Activated naive CD8-positive, alpha-beta T cell treated with anti-CD3 and anti-CD28 coated beads, Interleukin-2, amount 10 ng/mL, durations not matched to agents 7 days and 5 days (primary cell): ENCODE data around the gene POLD1. TPM values are rescaled to one million over a fixed set of nuclear protein-coding genes. Genes with fewer than 3 reads are reported as not detected.

Experiments used
- ATAC-seq: fragments of 150-1000 bp; cut with Tn5 transposase; one replicate; pipeline ENCODE4 v1.10.0; 2021; ENCODE audit warnings: low read depth, moderate library complexity
- POLR2A ChIA-PET: fragments of 350-600 bp; sonication (Branson Sonifier 250); formaldehyde crosslinking; loops from one replicate; lab custom pipeline; 2021; ENCODE audit warnings: antibody characterized with exemption; lab: Charles Lee
- DNase-seq: peaks from one replicate; pipeline ENCODE4 v3.0.0; 2021
- H3K27ac Mint-ChIP-seq: one replicate; pipeline ENCODE4 v1.8.0; 2022; ENCODE audit warnings: mild to moderate bottlenecking, mixed read lengths
- H3K27me3 Mint-ChIP-seq: one replicate; pipeline ENCODE4 v1.8.0; 2022; ENCODE audit warnings: mild to moderate bottlenecking, moderate library complexity, mixed read lengths
- H3K36me3 Mint-ChIP-seq: one replicate; pipeline ENCODE4 v1.8.0; 2021; ENCODE audit warnings: mild to moderate bottlenecking, mixed read lengths
- H3K4me1 Mint-ChIP-seq: one replicate; pipeline ENCODE4 v1.8.0; 2021; ENCODE audit warnings: mixed read lengths
- H3K4me3 Mint-ChIP-seq: one replicate; pipeline ENCODE4 v1.8.0; 2022; ENCODE audit warnings: mild to moderate bottlenecking, moderate library complexity, mixed read lengths
- H3K9me3 Mint-ChIP-seq: one replicate; pipeline ENCODE4 v1.8.0; 2021; ENCODE audit warnings: mixed read lengths
- total RNA-seq, 2 experiments: library from RNA; stranded (reverse); gene quantifications; one replicate each; pipeline ENCODE4 v1.2.3, GENCODE V29; 2021

The POLD1 gene
- total RNA-seq, 2 experiments from 2014 or later: 131 to 143 TPM

- Mint-ChIP-seq H3K27ac (no peak overlapping the region), H3K27me3 (peaks cover 2% of the 10 kb centered on the region), H3K36me3 (no peaks in the 10 kb centered on the region), H3K9me3 (peaks cover 5% of the 10 kb centered on the region), H3K4me1 (no peaks in the 10 kb centered on the region), H3K4me3 (no peak overlapping the region)
- ATAC-seq (no peak), DNase-seq (no peak)
- POLR2A ChIA-PET: no interaction called here
These were observed 66.4 kb downstream of the POLD1 start for GRCh38 chr19:50450369-50451222.

- Mint-ChIP-seq H3K9me3 (peaks cover 5% of the 10 kb centered on the region), H3K4me3 (no peak overlapping the region), H3K27me3 (peaks cover 2% of the 10 kb centered on the region), H3K4me1 (no peaks in the 10 kb centered on the region), H3K27ac (no peak overlapping the region), H3K36me3 (no peaks in the 10 kb centered on the region)
- POLR2A ChIA-PET: no interaction called here
- DNase-seq (no peak), ATAC-seq (no peak)
These were observed 67.0 kb downstream of the POLD1 start for GRCh38 chr19:50451223-50451534.

DNA sequence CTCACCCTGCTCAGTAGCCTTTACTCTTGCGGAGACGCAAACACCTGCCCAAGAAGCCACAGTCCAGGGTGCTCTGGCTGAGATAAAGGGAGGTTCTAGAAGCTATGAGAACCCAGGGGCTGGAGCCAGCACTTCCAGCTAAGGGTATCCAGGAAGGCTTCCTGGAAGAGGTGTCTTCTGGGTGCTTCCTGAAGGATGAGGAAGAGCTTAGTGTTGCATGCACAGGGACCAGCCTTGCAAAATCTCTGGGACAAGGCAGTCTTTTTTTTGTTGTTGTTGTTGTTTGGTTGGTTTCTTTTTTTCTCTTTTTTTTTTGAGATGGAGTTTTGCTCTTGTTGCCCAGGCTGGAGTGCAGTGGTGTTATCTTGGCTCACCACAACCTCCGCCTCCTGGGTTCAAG is 69.1 kb downstream of the POLD1 start:
- H3K4me1 Mint-ChIP-seq: no peaks in the 10 kb centered on the region
- H3K27me3 Mint-ChIP-seq: peaks cover 2% of the 10 kb centered on the region
- no peak overlapping the region for H3K4me3 Mint-ChIP-seq
- H3K27ac Mint-ChIP-seq: no peak overlapping the region
- ATAC-seq (no peak), DNase-seq (no peak)
- H3K36me3 Mint-ChIP-seq: no peaks in the 10 kb centered on the region
- no peaks in the 10 kb centered on the region for H3K9me3 Mint-ChIP-seq
- POLR2A ChIA-PET: no interaction called here

DNA sequence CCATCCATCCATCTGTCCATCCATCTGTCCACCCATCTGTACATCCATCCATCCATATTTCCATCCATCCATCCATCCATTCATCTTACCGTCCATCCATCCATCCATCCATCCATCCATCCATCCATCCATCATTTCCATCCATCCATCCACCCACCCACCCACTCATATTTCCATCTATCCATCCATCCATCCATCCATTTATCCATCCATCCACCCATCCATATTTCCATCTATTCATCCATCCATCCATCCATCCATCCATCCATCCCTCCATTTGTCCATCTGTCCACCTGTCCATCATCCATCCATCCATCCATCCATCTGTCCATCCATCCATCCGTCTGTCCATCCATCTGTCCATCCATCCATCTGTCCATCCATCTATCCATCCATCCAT is 71.8 kb downstream of the POLD1 start:
- POLR2A ChIA-PET: no interaction called here
- Mint-ChIP-seq H3K4me3 (no peak overlapping the region), H3K9me3 (no peaks in the 10 kb centered on the region), H3K36me3 (no peaks in the 10 kb centered on the region), H3K27ac (no peak overlapping the region), H3K27me3 (peaks cover 6% of the 10 kb centered on the region), H3K4me1 (peaks cover 4% of the 10 kb centered on the region)
- no peak for ATAC-seq
- DNase-seq: no peak

- no peak for DNase-seq
- Mint-ChIP-seq H3K9me3 (no peaks in the 10 kb centered on the region), H3K36me3 (no peaks in the 10 kb centered on the region), H3K4me1 (peaks cover 9% of the 10 kb centered on the region), H3K27me3 (peaks cover 8% of the 10 kb centered on the region), H3K4me3 (no peak overlapping the region), H3K27ac (no peak overlapping the region)
- no peak for ATAC-seq
- POLR2A ChIA-PET: no interaction called here
These were observed 73.2 kb downstream of the POLD1 start for GRCh38 chr19:50457300-50457699.

GRCh38 chr19:50458396-50459066 is 74.4 kb downstream of the POLD1 start:
- POLR2A ChIA-PET: no interaction called here
- Mint-ChIP-seq H3K9me3 (no peaks in the 10 kb centered on the region), H3K27me3 (peaks cover 8% of the 10 kb centered on the region), H3K4me3 (no peak overlapping the region), H3K36me3 (no peaks in the 10 kb centered on the region), H3K27ac (no peak overlapping the region), H3K4me1 (peaks cover 9% of the 10 kb centered on the region)
- DNase-seq (no peak), ATAC-seq (no peak)

DNA sequence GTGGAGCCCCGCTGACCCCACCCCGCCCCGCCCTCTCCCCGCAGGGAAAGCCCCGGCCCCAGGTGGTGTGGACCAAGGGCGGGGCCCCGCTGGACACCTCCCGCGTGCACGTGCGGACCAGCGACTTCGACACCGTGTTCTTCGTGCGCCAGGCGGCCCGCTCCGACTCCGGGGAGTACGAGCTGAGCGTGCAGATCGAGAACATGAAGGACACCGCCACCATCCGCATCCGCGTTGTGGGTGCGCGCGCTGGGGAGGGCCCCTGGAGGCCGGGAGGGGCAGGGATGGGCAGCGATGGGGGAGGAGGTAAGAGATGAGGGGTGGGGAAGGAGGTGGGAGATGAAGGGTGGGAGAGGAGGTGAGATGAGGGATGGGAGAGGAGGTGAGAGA is 74.9 kb downstream of the POLD1 start:
- Mint-ChIP-seq H3K36me3 (no peaks in the 10 kb centered on the region), H3K27me3 (peaks cover 8% of the 10 kb centered on the region), H3K27ac (no peak overlapping the region), H3K4me3 (no peak overlapping the region), H3K4me1 (peaks cover 9% of the 10 kb centered on the region), H3K9me3 (no peaks in the 10 kb centered on the region)
- POLR2A ChIA-PET: no interaction called here
- ATAC-seq: no peak
- DNase-seq: no peak

DNA sequence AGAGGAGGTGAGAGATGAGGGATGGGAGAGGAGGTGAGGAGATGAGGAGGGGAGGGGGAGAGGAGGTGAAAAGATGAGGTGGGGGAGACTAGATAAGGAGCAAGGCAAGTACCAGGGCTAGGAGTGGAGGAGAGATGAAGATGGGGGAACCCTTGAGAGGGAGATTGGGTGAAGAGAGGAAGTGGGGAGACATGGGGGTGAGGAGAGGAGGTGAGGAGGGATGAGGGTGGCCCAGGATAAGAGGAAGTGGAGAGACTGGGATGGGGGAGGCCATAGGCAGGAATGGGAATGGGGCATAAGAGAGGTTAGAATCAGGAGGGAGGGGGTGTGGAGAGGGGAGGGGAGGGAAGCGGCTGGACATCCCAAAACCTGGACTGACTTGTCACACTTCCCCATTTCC is 75.5 kb downstream of the POLD1 start:
- POLR2A ChIA-PET: no interaction called here
- ATAC-seq: no peak
- Mint-ChIP-seq H3K27ac (peak overlapping the region; percentile 11), H3K4me3 (no peak overlapping the region), H3K36me3 (no peaks in the 10 kb centered on the region), H3K9me3 (no peaks in the 10 kb centered on the region), H3K27me3 (peaks cover 8% of the 10 kb centered on the region), H3K4me1 (peaks cover 9% of the 10 kb centered on the region)
- no peak for DNase-seq

GRCh38 chr19:50460161-50460765 is 76.1 kb downstream of the POLD1 start:
- Mint-ChIP-seq H3K27ac (no peak overlapping the region), H3K27me3 (peaks cover 6% of the 10 kb centered on the region), H3K9me3 (no peaks in the 10 kb centered on the region), H3K4me3 (no peak overlapping the region), H3K4me1 (peaks cover 9% of the 10 kb centered on the region), H3K36me3 (no peaks in the 10 kb centered on the region)
- DNase-seq: no peak
- ATAC-seq: peak; percentile 35
- POLR2A ChIA-PET: interaction anchor here (1.0 to 2.9 kb wide), 2 partner anchors 76 to 103 kb away, joined by 5 to 10 read pairs; partner anchors contain the start of gene POLD1

- H3K4me3 Mint-ChIP-seq: no peak overlapping the region
- ATAC-seq (peak; percentile 77), DNase-seq (peak; percentile 70)
- H3K27ac Mint-ChIP-seq: no peak overlapping the region
- POLR2A ChIA-PET: interaction anchor here (1.0 to 2.9 kb wide), 2 partner anchors 77 to 104 kb away, joined by 5 to 10 read pairs; partner anchors contain the start of gene POLD1
- H3K27me3 Mint-ChIP-seq: peaks cover 6% of the 10 kb centered on the region
- H3K9me3 Mint-ChIP-seq: no peaks in the 10 kb centered on the region
- no peaks in the 10 kb centered on the region for H3K36me3 Mint-ChIP-seq
- peaks cover 9% of the 10 kb centered on the region for H3K4me1 Mint-ChIP-seq
These were observed 77.1 kb downstream of the POLD1 start for GRCh38 chr19:50461066-50461875.

DNA sequence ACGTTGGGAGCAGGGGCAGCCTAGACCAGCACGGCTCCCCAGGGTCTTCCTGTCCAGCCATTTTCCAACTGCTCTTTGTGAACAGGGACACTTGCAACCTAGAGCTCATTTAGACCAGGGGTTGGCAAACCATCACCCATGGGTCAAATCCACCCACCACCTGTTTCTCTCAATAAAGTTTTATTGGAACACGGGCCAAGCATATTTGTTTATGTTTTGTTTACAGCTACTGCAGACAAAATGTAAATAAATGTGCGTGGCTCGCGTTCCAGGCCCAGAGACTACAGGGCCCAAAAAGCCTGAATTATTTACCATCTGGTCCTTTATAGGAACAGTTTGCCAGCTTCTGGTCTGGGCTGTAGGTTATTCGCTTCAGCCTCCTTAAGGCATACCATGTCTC is 78.8 kb downstream of the POLD1 start:
- DNase-seq (no peak), ATAC-seq (no peak)
- H3K27me3 Mint-ChIP-seq: peaks cover 8% of the 10 kb centered on the region
- POLR2A ChIA-PET: interaction anchor here (2.9 kb wide), 1 partner anchor 106 kb away, joined by 10 read pairs; no protein-coding TSS in a partner anchor
- no peaks in the 10 kb centered on the region for H3K9me3 Mint-ChIP-seq
- no peak overlapping the region for H3K4me3 Mint-ChIP-seq
- H3K27ac Mint-ChIP-seq: no peak overlapping the region
- no peaks in the 10 kb centered on the region for H3K36me3 Mint-ChIP-seq
- H3K4me1 Mint-ChIP-seq: peaks cover 9% of the 10 kb centered on the region

DNA sequence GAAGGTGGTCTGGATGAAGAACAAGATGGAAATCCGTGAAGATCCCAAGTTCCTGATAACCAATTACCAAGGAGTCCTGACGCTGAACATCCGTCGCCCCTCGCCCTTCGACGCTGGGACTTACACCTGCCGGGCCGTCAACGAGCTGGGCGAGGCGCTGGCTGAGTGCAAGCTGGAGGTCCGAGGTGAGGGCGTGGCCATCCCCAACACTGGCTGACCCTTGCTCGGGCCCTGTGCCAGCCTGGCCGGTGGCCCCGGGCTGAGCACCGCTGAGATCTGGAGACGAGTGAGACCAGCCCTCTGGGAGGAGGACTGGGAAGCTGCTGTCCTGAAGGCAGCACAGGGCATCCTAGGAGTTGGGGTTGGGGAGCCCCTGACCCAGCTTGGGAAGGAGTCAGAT is 80.2 kb downstream of the POLD1 start:
- peaks cover 11% of the 10 kb centered on the region for H3K4me1 Mint-ChIP-seq
- H3K9me3 Mint-ChIP-seq: no peaks in the 10 kb centered on the region
- no peak for ATAC-seq
- H3K4me3 Mint-ChIP-seq: no peak overlapping the region
- no peaks in the 10 kb centered on the region for H3K36me3 Mint-ChIP-seq
- POLR2A ChIA-PET: interaction anchor here (1.3 kb wide), 1 partner anchor 47 kb away, joined by 4 read pairs; the partner anchor contains the start of gene JOSD2
- no peak overlapping the region for H3K27ac Mint-ChIP-seq
- DNase-seq: no peak
- peaks cover 8% of the 10 kb centered on the region for H3K27me3 Mint-ChIP-seq

- H3K4me3 Mint-ChIP-seq: no peak overlapping the region
- no peaks in the 10 kb centered on the region for H3K9me3 Mint-ChIP-seq
- POLR2A ChIA-PET: interaction anchor here (1.3 kb wide), 1 partner anchor 46 kb away, joined by 4 read pairs; the partner anchor contains the start of gene JOSD2
- no peak for ATAC-seq
- H3K4me1 Mint-ChIP-seq: peaks cover 9% of the 10 kb centered on the region
- peaks cover 8% of the 10 kb centered on the region for H3K27me3 Mint-ChIP-seq
- H3K36me3 Mint-ChIP-seq: no peaks in the 10 kb centered on the region
- no peak overlapping the region for H3K27ac Mint-ChIP-seq
- no peak for DNase-seq
These were observed 80.9 kb downstream of the POLD1 start for GRCh38 chr19:50465000-50465399.
